Measurements from ENCODE around the gene KCTD2. TPM values are rescaled to one million over a fixed set of nuclear protein-coding genes. Genes with fewer than 3 reads are reported as not detected.
"Not testable (repeated sequence)": the region's sequence is repeated elsewhere in the genome, so short reads cannot be mapped to it uniquely, and the experiment has no call there.

KCTD2 gene
- total and polyA plus RNA-seq, 5 donors from 2014 or later, result 5.8 to 23.4 (median 8.5) TPM

GRCh38 chr17:75005291-75005690, 41.7 kb upstream of the KCTD2 start:
- DNase-seq (no peak), ATAC-seq (ENCODE audit: low read depth in 2 of 2) (no peak)
- Mint-ChIP-seq H3K4me3 (peak overlapping the region in 1 of 4 donors; percentile 16), H3K36me3 (no peaks in the 10 kb centered on the region), H3K27ac (peak overlapping the region in 1 of 3 donors; percentile 14), H3K9me3 (peaks cover 0 to 1% (median 0%) of the 10 kb centered on the region in 7 donors), H3K27me3 (peaks cover 6% of the 10 kb centered on the region), H3K4me1 (no peaks in the 10 kb centered on the region)
- H3K27ac ChIP-seq (ENCODE audit: insufficient read depth, low read length, poor library complexity, severe bottlenecking), result no peak overlapping the region
- no peak overlapping the region for H3K4me3 ChIP-seq (ENCODE audit: low read depth, low read length)
- no peaks in the 10 kb centered on the region for H3K27me3 ChIP-seq (ENCODE audit: control insufficient read depth, insufficient read depth, low read length)
- H3K36me3 ChIP-seq (ENCODE audit: control insufficient read depth, insufficient read depth, low read length), result no peaks in the 10 kb centered on the region
- H3K4me1 ChIP-seq (ENCODE audit: control insufficient read depth, insufficient read depth, low read length, poor library complexity, severe bottlenecking), result no peaks in the 10 kb centered on the region
- no peaks in the 10 kb centered on the region for H3K9me3 ChIP-seq (ENCODE audit: control insufficient read depth in 2 of 2, low read length in 2 of 2)

DNA sequence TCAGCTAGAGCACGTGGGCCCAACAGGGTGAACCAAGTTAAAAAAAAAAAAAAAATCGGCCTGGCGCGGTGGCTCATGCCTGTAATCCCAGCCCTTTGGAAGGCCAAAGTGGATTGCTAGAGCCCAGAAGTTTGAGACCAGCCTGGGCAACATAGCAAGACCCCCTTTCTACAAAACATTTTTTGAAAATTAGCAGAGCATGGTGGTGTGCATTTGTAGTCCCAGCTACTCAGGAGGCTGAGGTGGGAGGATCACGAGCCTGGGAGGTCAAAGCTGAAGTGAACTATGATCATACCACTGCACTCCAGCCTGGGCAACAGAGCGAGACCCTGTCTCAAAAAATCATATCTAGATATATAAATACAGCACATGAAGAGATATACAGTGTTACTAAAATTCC, 40.9 kb upstream of the KCTD2 start:
- ATAC-seq (ENCODE audit: low read depth in 2 of 2); H3K9me3 ChIP-seq (ENCODE audit: control insufficient read depth in 2 of 2, low read length in 2 of 2); H3K4me3 Mint-ChIP-seq; H3K4me1 ChIP-seq (ENCODE audit: control insufficient read depth, insufficient read depth, low read length, poor library complexity, severe bottlenecking); H3K36me3 Mint-ChIP-seq; H3K4me1 Mint-ChIP-seq; DNase-seq; H3K27ac ChIP-seq (ENCODE audit: insufficient read depth, low read length, poor library complexity, severe bottlenecking); H3K27me3 Mint-ChIP-seq; H3K9me3 Mint-ChIP-seq; H3K36me3 ChIP-seq (ENCODE audit: control insufficient read depth, insufficient read depth, low read length); H3K27me3 ChIP-seq (ENCODE audit: control insufficient read depth, insufficient read depth, low read length); H3K4me3 ChIP-seq (ENCODE audit: low read depth, low read length): not testable (repeated sequence)
- peak overlapping the region in 2 of 3 donors; percentile 26 to 63 for H3K27ac Mint-ChIP-seq

DNA sequence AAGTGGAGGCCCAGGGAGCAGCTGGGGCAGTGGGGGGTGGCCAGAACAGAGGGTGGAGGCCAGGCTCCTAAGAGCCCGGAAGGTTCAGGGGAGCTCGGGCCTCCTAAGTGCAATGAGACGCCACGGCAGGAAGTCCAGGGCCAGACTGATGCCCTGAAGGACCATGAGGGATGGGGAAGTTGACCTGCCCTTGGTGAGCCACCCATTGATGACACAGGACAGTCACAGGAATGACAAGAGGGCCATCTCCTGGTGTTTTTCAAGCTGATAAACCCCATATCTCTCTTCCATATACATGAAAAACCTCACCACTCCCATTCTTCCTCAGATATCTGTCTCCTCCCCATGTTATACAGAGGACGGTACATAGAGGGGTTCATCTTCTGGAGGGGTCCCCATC, 40.4 kb upstream of the KCTD2 start:
- H3K27me3 ChIP-seq (ENCODE audit: control insufficient read depth, insufficient read depth, low read length), result no peaks in the 10 kb centered on the region
- H3K36me3 ChIP-seq (ENCODE audit: control insufficient read depth, insufficient read depth, low read length), result no peaks in the 10 kb centered on the region
- Mint-ChIP-seq H3K9me3 (peaks cover 0 to 1% (median 0%) of the 10 kb centered on the region in 7 donors), H3K27me3 (peaks cover 6% of the 10 kb centered on the region), H3K4me3 (peak overlapping the region in 1 of 4 donors; percentile 58), H3K36me3 (no peaks in the 10 kb centered on the region), H3K27ac (peak overlapping the region in 1 of 3 donors; percentile 26), H3K4me1 (peaks cover 0 to 1% (median 0%) of the 10 kb centered on the region in 4 donors)
- H3K4me3 ChIP-seq (ENCODE audit: low read depth, low read length), result no peak overlapping the region
- H3K27ac ChIP-seq (ENCODE audit: insufficient read depth, low read length, poor library complexity, severe bottlenecking), result no peak overlapping the region
- no peaks in the 10 kb centered on the region for H3K9me3 ChIP-seq (ENCODE audit: control insufficient read depth in 2 of 2, low read length in 2 of 2)
- no peak for DNase-seq
- peak in 1 of 2 donors; percentile 37 for ATAC-seq (ENCODE audit: low read depth in 2 of 2)
- H3K4me1 ChIP-seq (ENCODE audit: control insufficient read depth, insufficient read depth, low read length, poor library complexity, severe bottlenecking), result no peaks in the 10 kb centered on the region

DNA sequence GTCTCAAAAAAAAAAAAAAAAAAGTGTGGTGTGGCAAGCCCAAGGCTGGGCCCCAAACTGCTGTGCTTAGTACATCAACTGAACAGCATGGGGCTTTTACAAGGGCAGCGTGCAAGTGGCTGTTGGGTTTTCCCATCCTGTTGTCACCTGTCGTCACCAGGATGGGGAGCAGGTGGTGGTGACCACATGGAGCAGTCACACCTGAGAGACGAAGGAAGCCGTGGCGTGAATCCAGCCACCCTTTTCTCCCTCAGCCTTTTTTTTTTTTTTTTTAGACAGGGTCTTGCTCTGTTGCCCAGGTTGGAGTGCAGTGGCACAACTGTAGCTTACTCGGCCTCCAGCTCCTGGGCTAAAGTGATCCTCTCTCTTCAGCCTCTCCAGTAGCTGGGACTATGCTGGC, 38.7 kb upstream of the KCTD2 start:
- no peaks in the 10 kb centered on the region for H3K36me3 Mint-ChIP-seq
- Histone ChIP-seq H3K27ac (ENCODE audit: insufficient read depth, low read length, poor library complexity, severe bottlenecking) (no peak overlapping the region), H3K36me3 (ENCODE audit: control insufficient read depth, insufficient read depth, low read length) (no peaks in the 10 kb centered on the region), H3K4me1 (ENCODE audit: control insufficient read depth, insufficient read depth, low read length, poor library complexity, severe bottlenecking) (peaks cover 11% of the 10 kb centered on the region), H3K27me3 (ENCODE audit: control insufficient read depth, insufficient read depth, low read length) (no peaks in the 10 kb centered on the region), H3K4me3 (ENCODE audit: low read depth, low read length) (no peak overlapping the region), H3K9me3 (ENCODE audit: control insufficient read depth in 2 of 2, low read length in 2 of 2) (no peaks in the 10 kb centered on the region)
- DNase-seq (no peak), ATAC-seq (ENCODE audit: low read depth in 2 of 2) (no peak)
- peaks cover 0 to 1% (median 0%) of the 10 kb centered on the region in 7 donors for H3K9me3 Mint-ChIP-seq
- H3K27me3 Mint-ChIP-seq, result peaks cover 6% of the 10 kb centered on the region
- no peak overlapping the region for H3K4me3 Mint-ChIP-seq
- H3K4me1 Mint-ChIP-seq, result peaks cover 1 to 19% (median 10%) of the 10 kb centered on the region in 4 donors
- H3K27ac Mint-ChIP-seq, result no peak overlapping the region

DNA sequence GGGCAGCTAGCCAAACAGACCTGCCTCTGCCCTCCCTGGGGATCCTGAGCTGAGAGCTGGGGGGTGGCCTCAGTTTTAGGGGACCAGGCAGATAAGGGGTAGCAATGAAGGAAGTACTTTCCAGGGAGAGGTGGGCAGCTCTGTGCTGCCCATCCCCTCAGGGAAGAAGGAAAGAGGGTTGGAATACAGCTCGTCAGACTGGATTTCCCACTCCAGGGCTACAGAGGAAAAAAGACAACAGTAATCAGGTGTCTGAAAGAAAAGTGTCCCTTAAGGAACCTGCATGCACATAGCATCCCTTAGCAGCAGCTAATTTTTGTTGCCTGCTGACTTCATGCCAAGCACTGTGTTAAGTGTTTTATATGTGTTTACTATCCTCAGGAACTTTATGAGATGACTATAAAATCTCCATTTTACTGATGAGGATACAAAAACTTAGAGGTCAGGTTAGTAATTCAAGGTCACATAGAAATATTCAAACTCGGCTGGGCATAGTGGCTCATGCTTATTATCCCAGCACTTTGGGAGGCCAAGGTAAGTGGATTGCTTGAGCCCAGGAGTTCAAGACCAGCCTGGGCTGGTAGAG, 37.8 kb upstream of the KCTD2 start:
- H3K4me1 ChIP-seq (ENCODE audit: control insufficient read depth, insufficient read depth, low read length, poor library complexity, severe bottlenecking), result peaks cover 16% of the 10 kb centered on the region
- Mint-ChIP-seq H3K27me3 (peaks cover 6% of the 10 kb centered on the region), H3K4me3 (peak overlapping the region in 1 of 4 donors; percentile 64), H3K27ac (no peak overlapping the region), H3K36me3 (no peaks in the 10 kb centered on the region), H3K4me1 (peaks cover 7 to 25% (median 17%) of the 10 kb centered on the region in 4 donors), H3K9me3 (peaks cover 0 to 1% (median 0%) of the 10 kb centered on the region in 7 donors)
- DNase-seq (no peak), ATAC-seq (ENCODE audit: low read depth in 2 of 2) (no peak)
- H3K36me3 ChIP-seq (ENCODE audit: control insufficient read depth, insufficient read depth, low read length), result no peaks in the 10 kb centered on the region
- H3K4me3 ChIP-seq (ENCODE audit: low read depth, low read length), result no peak overlapping the region
- no peak overlapping the region for H3K27ac ChIP-seq (ENCODE audit: insufficient read depth, low read length, poor library complexity, severe bottlenecking)
- no peaks in the 10 kb centered on the region for H3K9me3 ChIP-seq (ENCODE audit: control insufficient read depth in 2 of 2, low read length in 2 of 2)
- no peaks in the 10 kb centered on the region for H3K27me3 ChIP-seq (ENCODE audit: control insufficient read depth, insufficient read depth, low read length)

DNA sequence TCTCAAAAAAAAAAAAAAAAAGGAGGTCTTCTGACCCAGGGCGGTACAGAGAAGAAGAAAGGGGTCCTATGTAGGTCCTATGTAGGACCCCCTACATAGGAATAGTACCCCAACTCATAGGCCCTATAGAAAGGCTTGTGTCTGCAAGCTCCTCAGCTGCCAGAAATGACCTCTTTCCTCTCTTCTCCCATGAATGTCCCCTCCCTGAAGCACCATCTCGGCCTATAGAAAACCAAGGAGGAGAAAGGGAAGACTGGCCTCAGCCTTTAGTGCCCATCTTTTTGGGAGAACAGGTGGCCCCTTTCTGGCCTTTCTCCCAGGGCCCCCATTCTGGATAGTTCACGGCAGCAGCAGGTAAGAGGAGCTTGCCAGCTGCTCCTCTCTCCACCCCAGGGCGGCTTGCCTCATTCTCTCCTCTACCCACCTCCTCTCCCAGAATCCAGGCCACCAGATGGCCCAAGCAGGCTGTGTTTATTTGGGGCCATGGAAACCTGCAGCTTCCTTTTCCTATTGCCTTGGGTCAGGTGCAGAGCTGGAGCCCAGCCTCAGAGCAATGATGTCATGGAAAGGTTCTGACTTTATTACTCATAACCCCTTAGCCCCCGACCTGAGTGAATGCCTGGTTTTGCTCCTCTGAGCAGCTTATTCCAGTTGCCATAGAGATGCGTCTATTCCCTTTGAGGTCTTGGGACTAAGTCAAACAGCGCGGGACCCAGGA, 36.2 kb upstream of the KCTD2 start:
- peaks cover 6% of the 10 kb centered on the region for H3K27me3 Mint-ChIP-seq
- H3K4me3 Mint-ChIP-seq, result peak overlapping the region; percentile 57 to 98 (median 84)
- no peaks in the 10 kb centered on the region for H3K9me3 ChIP-seq (ENCODE audit: control insufficient read depth in 2 of 2, low read length in 2 of 2)
- H3K36me3 Mint-ChIP-seq, result peaks cover 4% of the 10 kb centered on the region
- no peak overlapping the region for H3K4me3 ChIP-seq (ENCODE audit: low read depth, low read length)
- no peak for ATAC-seq (ENCODE audit: low read depth in 2 of 2)
- H3K4me1 Mint-ChIP-seq, result peaks cover 14 to 36% (median 25%) of the 10 kb centered on the region in 4 donors
- H3K27ac Mint-ChIP-seq, result peak overlapping the region in 1 of 3 donors; percentile 28
- no peaks in the 10 kb centered on the region for H3K27me3 ChIP-seq (ENCODE audit: control insufficient read depth, insufficient read depth, low read length)
- DNase-seq, result no peak
- no peaks in the 10 kb centered on the region for H3K36me3 ChIP-seq (ENCODE audit: control insufficient read depth, insufficient read depth, low read length)
- peaks cover 16% of the 10 kb centered on the region for H3K4me1 ChIP-seq (ENCODE audit: control insufficient read depth, insufficient read depth, low read length, poor library complexity, severe bottlenecking)
- no peak overlapping the region for H3K27ac ChIP-seq (ENCODE audit: insufficient read depth, low read length, poor library complexity, severe bottlenecking)
- peaks cover 0 to 1% (median 0%) of the 10 kb centered on the region in 7 donors for H3K9me3 Mint-ChIP-seq

DNA sequence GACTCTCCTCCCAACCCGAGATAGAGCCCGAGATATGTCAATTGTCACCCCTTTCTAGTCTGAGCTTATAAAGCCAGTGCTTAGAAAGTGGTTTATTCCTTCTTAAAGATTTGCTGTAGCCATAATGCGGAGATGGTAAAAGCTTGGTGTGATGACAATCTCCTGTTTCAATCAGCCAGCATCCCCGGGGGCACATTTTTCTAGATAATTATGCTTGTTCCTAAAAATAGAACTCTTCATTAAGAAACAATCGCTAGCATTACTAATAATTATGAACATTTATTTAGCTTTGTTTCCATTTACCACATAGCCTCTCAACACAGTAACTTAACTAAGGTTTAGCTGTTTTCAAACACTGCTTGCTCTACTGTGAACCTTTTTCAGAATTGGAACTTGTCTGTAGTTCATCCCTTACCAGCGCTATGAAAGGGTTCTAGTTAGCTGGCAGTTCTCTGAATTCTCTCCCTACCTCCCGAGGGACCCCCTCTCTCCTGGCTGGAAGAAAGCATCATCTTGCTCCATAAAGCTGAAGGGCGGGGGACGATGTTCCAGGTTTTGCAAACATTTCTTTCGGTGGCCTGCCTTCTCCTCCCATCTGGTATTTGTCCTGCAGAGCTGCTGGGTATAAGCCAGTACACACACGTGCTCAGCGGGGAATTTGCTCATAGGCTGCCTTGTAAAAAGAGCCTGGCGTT, 35.5 kb upstream of the KCTD2 start:
- Histone ChIP-seq H3K36me3 (ENCODE audit: control insufficient read depth, insufficient read depth, low read length) (peaks cover under 1% of the 10 kb centered on the region), H3K4me3 (ENCODE audit: low read depth, low read length) (peak overlapping the region; percentile 13), H3K9me3 (ENCODE audit: control insufficient read depth in 2 of 2, low read length in 2 of 2) (no peaks in the 10 kb centered on the region), H3K4me1 (ENCODE audit: control insufficient read depth, insufficient read depth, low read length, poor library complexity, severe bottlenecking) (peaks cover 16% of the 10 kb centered on the region), H3K27me3 (ENCODE audit: control insufficient read depth, insufficient read depth, low read length) (no peaks in the 10 kb centered on the region), H3K27ac (ENCODE audit: insufficient read depth, low read length, poor library complexity, severe bottlenecking) (no peak overlapping the region)
- Mint-ChIP-seq H3K4me1 (peaks cover 14 to 41% (median 26%) of the 10 kb centered on the region in 4 donors), H3K36me3 (peaks cover 8% of the 10 kb centered on the region), H3K27ac (peak overlapping the region; percentile 69 to 95 (median 90)), H3K9me3 (peaks cover 0 to 1% (median 0%) of the 10 kb centered on the region in 7 donors), H3K4me3 (peak overlapping the region; percentile 95 to 98 (median 96)), H3K27me3 (peaks cover 3% of the 10 kb centered on the region)
- ATAC-seq (ENCODE audit: low read depth in 2 of 2), result no peak
- DNase-seq, result no peak
